ENCODE results near the gene AKT3.

- no peak for TF ChIP-seq CTCF (IDR thresholded peaks at IDR 0.05)
- TF ChIP-seq POLR2A (IDR thresholded peaks at IDR 0.05) = no peak
Observed at GRCh38 chr1:243667133-243667532, 182.9 kb downstream of the AKT3 start.

All from heart left ventricle (tissue), 13 donors.